Ramos (cell line): Measurements from ENCODE around the gene ABCA1.

Experiments
- in situ Hi-C: fragments of 300-500 bp; cut with MboI; formaldehyde crosslinking; loops from one replicate; pipeline ENCODE4 v1.14.3; 2022; ENCODE audit warnings: low sequenced_read_pairs; ENCODE audit not compliant: unreplicated experiment

ABCA1 gene

DNA sequence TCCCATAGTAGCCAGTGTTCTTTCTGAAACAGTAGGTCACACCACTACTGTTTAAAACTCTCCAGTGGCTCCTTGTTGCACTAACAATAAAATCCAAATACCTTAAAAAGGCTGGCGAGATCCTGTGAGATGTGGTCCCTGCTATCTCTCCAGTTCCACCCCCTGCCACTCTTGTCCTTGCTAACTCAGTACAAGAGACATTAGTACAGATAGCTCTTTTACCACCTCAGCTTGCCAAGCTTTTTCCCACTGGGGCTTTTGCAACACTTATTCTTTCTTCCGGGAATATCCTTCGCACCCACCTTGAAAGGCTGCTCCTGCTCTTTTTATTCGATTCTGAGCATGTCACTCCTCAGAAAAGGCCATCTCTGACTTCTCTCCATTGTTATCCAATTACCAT is 149.2 kb downstream of the ABCA1 start:
- in situ Hi-C loops: loop anchor here (10.0 kb wide), 1 partner anchor 636 kb away; no protein-coding TSS in a partner anchor

DNA sequence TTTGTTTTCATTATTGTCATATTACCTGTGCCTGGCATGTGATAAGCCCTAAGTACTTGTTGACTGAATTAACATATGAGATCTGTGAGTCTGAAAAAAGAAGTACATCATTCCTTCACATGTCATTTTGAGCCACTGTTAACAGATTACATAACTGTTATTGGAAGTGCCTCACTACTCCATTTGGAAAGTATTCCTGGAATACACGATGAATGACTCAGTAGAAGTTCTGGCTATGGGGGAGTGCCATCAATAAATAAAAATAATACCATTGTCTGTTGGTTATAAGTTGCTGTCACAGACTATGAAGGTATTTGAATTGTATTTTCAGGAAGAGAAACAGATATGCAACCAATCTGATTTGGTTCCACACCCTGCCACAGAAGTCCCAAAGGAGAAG is 151.2 kb downstream of the ABCA1 start:
- in situ Hi-C loops: loop anchor here (10.0 kb wide), 1 partner anchor 638 kb away; no protein-coding TSS in a partner anchor

DNA sequence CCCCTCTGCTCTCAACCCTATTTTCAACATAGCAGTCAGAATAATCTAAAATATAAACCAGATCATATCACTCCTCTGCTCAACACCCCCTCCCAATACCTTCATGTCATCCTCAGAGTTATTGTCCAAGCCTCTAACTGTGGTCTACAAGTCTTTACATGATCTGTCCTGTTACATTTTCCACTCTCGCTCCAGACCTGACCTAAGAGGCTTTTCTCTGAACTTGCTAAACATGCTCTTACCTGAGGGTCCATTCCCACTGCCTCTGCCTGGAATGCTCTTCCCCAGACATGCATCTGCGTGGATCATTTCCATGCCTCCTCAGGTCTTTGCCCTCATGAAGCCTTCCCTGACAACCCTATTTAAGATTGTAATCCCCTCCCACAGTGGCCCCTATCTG is 152.0 kb downstream of the ABCA1 start:
- in situ Hi-C loops: loop anchor here (10.0 kb wide), 1 partner anchor 639 kb away; no protein-coding TSS in a partner anchor

DNA sequence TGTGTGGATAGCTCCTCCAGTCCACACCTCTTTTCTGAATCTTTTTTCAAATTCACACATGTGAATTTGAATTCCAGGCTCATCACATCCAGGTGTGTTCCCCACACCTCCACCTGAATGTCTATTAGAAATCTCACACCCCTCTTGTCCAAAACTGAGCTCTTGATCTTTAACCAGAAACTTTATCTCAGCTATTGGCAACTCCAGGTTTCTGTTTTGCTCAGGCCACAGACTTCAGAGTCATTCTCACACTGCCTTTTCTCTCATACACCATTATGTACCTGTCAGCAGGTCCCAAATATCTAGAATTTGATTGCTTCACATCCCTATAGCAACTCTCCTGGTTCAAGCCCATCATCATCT is 152.4 kb downstream of the ABCA1 start:
- in situ Hi-C loops: loop anchor here (10.0 kb wide), 1 partner anchor 639 kb away; no protein-coding TSS in a partner anchor

DNA sequence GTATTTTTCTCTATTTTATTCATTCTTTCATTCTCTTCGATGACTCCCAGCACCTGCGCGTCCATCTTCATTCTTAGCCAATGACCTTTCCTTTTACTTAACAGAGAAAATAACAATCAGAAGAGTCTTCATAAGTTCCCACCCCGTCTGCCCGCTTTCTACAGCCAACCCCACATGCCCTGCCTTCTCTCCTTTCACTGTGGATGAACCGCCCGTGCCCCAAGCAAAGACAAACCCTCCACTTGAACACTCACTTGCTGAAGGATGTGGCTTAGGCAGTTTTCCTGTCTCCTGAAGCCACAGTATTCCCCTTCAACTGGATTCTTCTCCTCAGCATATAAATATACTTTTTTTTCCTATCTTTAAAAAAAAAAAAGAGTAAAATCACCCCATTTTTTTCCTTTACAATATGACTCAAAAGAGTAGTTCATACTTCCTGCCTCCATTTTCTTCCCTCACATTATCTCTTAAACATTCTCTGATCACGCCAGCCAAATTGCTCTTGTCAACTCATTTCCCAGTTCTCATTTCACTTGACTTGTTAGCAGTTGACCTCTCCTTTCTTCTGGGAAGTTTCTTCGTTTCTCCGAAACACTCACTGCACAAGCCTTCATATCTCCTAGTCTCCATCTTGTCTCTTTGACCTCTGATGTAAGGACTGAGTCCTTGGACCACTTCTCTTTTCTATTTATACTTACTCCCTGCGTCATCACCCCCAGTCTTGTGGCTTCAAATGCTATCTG is 153.0 kb downstream of the ABCA1 start:
- in situ Hi-C loops: loop anchor here (10.0 kb wide), 1 partner anchor 640 kb away; no protein-coding TSS in a partner anchor

DNA sequence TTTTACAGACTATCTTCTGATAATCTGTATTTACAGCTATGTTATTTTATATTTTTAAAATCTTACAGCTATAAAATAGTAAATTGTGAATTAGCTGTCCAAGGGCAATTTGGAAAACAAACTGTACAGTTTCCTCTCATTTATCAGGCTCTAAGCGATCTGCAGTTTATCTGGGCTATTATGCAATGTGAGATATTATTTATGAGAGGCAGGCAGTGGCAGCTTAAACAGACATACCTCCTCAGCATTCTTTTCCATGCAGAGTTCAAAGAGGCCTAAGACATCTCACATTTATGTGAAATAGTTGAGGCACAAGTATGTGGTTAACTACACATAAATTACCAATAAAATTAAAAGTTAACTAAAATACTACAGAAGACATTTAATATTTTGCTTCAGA is 153.8 kb downstream of the ABCA1 start:
- in situ Hi-C loops: loop anchor here (10.0 kb wide), 1 partner anchor 641 kb away; no protein-coding TSS in a partner anchor

DNA sequence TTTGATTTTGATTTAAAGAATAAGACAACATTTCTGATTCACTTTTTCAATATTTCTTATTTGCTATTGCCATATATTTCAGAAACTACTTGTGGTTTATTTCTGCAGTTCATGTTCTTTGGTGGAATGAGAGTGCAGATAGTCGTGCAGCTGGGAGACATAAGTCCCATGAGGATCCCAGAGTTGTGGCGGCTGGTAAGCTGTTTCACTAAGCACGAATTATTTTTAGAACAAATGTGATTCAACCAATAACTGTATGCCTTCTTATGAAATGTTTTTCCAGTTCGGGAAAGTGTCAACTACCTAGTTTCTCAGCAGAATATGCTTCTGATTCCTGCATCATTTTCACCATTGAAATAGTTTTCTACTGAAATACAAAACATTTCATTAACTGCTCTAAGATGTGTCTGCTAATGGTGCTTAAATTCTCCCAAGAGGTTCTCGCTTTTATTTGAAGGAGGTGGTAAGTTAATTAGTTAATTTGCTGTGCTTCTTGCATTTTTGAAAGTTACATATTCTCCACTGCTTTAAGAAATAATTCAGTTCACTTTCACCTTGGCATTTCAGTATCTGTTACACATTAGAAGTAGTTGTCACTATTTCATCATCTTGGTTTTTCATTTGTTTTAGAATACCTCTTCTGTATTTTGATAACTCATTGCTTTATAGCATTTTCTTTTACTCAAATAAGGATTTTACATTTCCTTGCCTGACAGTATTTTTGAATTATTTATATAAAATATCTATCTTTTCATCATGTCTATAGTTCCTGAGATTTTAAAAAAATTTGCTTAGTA is 155.0 kb downstream of the ABCA1 start:
- in situ Hi-C loops: loop anchor here (10.0 kb wide), 1 partner anchor 642 kb away; no protein-coding TSS in a partner anchor

DNA sequence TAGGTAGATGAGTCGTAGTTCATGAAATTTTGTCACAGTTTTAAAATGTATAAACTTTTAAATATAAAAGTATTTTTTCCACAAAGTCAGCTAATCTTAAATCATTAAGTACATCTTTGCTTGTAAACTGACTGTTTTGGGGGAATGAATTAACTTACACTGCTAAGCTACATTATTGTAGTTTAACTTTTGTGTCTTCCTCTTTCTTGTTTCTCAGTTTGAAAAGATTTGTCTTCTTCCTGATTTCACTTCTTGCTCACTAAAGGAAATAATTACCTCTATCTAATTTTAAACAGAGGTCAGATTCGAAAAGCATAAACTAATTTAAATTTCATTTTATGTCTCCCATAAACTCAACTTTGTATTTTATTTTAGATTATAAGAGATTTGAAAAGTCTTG is 158.3 kb downstream of the ABCA1 start:
- in situ Hi-C loops: loop anchor here (10.0 kb wide), 2 partner anchors 485 to 645 kb away; no protein-coding TSS in a partner anchor

DNA sequence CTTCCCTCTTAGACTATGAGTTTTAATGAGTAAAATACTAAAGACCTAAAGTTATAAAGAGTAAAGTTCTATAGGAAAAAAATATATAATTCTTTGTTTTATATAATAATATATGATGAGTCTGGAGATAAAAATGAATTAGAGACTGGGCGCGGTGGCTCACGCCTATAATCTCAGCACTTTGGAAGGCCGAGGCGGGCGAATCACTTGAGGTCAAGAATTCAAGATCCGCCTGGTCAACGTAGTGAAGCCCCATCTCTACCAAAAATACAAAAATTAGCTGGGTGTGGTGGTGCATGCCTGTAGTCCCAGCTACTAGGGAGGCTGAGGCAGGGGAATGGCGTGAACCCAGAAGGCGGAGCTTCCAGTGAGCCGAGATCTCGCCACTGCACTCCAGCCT is 158.9 kb downstream of the ABCA1 start:
- in situ Hi-C loops: loop anchor here (10.0 kb wide), 1 partner anchor 486 kb away; no protein-coding TSS in a partner anchor

DNA sequence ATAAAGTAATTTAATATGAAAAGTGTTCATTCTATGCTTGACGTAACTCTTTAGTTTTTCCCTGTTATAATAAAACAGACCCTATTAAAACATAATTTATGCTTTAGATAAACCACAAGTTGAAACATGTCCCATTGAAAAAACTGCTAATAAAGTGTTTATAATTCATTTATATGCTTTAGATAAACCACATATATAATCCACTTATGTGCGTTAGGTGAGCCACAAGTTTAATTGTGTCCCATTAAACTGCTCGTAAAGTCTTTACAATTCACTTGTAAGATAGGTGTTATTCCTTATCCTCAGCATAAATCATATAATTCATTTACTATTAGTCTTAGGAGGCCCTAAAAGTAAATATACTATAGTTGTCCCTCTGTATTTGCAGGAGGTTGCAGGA is 160.4 kb downstream of the ABCA1 start:
- in situ Hi-C loops: loop anchor here (10.0 kb wide), 1 partner anchor 487 kb away; no protein-coding TSS in a partner anchor

DNA sequence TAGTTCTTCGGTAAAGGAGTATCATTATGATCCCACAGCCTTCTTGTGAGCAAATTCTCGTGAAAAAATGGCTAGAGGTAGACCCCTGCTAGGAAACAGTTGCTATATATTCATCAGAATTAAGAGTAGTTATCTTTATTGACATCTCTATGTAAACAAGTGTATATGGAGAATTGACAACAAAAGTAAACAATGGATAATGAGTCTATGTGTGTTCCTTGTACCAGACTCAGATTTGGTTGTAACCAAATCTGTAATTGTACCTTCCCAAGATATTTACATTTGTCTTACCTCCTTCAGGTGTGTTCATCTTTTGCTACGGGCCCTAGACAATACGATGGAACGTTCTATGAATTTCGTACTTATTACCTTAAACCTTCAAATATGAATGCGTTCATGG is 161.9 kb downstream of the ABCA1 start:
- in situ Hi-C loops: loop anchor here (10.0 kb wide), 1 partner anchor 489 kb away; no protein-coding TSS in a partner anchor

DNA sequence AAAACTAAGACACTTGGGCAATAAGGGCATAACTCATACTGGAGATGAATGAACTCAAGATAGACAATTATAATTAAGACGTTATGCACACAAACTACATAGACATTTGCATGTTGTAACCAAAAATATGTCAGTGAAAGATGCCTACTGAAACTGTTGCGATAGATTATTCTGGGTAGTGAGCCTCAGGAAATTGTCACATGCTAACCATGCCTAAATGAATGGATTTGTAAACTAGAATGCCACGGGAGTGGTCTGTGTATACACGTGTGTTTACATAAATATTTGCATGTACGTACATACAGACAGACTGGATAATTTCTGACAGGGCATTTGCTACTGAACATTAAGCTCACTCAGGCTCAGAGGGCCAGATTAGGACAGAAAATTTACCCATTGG is 162.8 kb downstream of the ABCA1 start:
- in situ Hi-C loops: loop anchor here (10.0 kb wide), 1 partner anchor 490 kb away; no protein-coding TSS in a partner anchor

DNA sequence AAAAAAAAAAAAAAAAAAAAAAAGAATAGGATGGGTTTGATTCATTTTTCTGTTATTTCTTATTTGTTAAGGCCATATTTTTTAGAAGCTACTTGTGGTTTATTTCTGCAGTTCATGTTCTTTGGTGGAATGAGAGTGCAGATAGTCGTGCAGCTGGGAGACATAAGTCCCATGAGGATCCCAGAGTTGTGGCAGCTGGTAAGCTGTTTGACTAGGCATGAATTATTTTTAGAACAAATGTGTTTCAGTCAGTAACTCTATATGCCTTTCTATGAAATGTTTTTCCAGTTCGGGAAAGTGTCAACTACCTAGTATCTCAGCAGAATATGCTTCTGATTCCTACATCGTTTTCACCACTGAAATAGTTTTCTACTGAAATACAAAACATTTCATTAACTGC is 169.0 kb downstream of the ABCA1 start:
- in situ Hi-C loops: no loop called here

DNA sequence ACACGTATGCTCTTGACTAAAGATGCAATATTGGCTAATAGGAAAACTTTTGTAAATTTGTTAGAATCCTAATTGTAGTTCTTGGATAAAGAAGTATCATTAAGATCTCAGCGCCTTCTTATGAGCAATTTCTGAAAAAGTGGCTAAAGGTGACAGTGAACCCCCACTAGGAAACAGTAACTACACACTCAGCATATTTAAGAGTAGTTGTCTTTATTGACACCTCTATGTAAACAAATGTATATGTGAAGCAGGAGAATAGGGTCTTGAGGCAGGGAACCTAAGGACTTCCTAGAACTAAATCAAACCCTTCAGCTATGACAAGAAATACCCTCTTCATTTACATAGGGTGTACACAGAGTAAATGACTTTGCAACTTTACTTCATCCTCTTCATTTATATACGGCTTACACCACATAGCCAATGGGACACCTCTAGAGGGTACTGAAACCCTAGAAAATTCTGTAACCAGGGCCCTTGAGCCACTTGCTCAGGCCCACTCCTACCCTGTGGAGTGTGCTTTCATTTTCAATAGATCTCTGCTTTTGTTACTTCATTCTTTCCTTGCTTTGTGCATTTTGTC is 177.7 kb downstream of the ABCA1 start:
- in situ Hi-C loops: no loop called here

DNA sequence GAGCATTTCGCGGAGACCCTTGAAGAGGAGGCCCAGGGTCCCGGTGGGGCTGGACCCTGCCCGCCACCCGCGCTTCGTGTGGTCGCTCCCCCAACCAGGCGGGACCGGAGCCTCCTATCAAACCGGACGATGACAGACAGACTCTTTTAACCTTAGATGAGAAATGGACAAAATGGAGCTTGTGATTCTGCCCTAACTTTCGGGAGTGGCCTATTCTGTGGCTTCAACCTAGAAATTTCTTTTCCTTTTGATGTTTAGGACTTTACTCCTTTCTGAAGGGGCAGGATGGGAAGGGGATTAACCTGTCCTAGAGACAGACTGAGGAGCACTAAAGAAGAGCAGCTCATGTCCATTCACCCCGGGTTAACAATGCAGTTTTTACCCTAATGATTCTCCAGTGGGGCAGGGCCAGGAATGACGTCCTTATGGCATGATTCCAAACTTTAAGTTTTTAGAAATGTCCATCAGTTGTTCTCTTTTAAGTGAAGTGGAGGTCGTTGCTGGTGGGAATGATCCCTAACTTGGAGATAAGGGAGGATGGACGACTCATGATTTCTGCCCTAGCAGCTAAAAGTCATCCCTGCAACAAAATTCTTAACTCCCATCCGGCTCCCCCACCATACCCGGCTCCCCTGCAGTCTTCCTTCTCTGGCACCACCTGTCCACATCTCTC is 179.5 kb downstream of the ABCA1 start:
- in situ Hi-C loops: no loop called here

DNA sequence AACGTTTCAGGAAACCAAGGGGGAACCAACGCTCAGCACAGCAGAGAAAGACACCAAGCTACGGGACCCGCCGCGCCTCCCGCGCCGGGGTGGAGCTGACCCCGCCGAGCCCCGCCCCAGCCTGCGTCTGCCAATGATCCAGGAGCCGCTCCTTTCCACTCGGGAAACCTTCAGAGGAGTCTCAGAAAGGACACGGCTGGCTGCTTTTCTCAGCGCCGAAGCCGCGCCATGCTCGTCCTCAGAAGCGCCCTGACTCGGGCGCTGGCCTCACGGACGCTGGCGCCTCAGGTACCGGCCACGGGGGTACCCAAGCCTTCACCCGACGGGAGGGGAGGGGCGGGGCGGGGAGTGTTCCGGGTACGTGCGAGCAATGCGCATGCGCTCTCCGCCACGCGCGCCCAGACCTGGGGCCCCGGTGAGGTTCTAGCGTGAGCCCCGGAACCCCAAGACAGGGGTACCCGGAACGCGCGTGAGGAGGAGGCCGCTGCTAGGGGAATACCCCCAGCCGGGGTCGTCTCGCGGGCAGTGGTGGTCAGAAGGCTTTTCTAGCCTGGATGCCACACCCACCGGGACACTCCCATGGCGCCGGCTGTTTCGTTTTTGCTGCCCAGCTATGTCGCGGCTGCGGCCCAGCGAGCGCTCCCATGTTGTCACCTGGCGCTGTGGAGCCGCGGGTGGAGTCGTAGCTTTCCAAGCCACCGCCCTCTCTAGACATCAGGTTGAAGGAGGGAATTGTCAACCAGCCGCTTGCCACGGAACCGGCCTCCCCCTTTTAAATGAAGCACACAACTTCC is 180.2 kb downstream of the ABCA1 start, which contains the start of gene NIPSNAP3A:
Gene NIPSNAP3A, plus strand, starts transcription at position 119 of the 794 bp plus-strand sequence. Its CDS starts 110 bp downstream, at position 229.
- in situ Hi-C loops: no loop called here

DNA sequence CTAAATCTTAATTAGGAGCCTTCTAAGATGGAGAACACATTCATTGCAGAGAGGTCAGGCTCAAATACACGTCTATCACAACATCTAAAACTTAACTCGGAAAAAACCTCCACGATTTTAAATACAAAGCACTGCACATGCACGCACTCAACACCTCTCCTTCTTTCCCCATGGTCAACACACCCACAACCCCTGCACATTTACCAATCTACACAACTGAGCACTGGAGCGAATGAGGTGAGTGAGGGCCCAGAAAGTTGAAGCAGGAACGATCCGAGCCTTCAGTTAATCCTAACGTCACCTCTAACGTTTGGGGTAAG is 180.8 kb downstream of the ABCA1 start:
- in situ Hi-C loops: no loop called here

DNA sequence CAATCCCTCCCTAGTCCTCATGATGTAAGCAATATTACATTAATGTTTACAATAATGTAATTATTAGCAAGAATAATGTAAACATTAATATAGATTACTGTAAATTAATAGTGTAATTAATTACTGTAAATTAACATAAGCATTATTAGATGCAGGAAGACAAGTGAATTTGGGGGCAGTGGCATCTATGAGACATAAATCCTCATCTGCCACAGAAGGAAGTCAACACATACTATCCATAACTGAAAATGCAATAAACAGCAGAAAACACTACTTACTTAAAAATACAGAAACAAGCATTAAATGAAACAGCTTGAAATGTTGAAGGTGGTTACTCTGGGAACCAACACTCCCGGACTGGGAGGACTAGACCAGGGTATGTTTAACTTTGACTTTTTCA is 181.2 kb downstream of the ABCA1 start:
- in situ Hi-C loops: no loop called here

DNA sequence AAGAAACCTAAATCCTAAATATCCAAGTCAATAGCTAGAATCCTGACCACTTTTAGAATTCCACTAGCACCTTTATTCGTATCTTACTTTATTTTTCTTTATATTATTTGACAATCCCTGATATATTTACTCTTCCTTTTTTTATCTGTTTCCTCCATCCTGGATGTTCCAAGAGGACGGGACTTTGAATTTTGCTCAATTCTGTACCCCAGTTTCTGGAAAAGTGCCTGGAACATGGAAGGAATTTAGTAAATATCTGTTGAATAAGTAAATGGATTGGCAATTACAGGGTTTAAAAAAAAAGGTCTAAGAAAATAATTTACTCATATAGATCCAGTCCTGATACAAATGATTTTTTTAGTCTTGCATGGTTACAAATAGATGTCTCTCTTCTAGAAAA is 181.7 kb downstream of the ABCA1 start:
- in situ Hi-C loops: no loop called here
